ENCODE measurements around the gene PNPLA2.

The PNPLA2 gene

DNA sequence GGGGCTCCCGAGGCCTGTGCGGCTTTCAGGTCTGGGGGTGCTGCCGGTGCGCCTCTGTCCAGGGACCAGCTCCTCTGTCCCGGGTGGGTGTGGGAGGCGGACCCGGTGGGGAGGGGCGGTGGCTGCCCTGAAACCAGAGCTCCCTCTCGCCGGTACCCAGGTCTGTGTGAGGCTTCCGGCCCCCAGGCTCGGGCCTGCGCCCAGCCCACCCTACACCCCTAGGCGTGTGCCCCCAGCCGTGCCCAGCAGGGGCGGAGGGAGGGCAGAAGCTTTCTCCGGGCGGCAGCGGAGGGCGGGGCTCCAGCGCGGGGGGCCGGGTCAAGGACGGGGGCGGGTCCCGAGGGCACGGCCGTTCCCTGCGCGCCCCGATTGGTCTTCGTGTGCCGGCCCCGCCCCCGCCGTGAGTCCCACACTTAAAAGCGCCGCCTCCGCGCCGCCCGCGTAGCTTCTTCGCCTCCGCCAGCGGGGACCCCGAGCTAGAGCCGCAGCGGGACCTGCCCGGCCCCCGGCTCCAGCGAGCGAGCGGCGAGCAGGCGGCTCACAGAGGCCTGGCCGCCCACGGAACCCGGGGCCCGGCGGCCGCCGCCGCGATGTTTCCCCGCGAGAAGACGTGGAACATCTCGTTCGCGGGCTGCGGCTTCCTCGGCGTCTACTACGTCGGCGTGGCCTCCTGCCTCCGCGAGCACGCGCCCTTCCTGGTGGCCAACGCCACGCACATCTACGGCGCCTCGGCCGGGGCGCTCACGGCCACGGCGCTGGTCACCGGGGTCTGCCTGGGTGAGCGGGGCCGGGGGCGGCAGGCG lies 616 bp downstream of the PNPLA2 start:
- POLR2A ChIA-PET = interaction anchor here (0.6 to 5.3 kb wide), 14 partner anchors 9 to 244 kb away, joined by 3 to 40 read pairs (median 5); partner anchors contain the start of genes CD151, CRACR2B, GATD1 and RPLP2
- DNase-seq (ENCODE audit: extremely low spot score) = peak; percentile 89
- TF ChIP-seq HDGF (IDR thresholded peaks at IDR 0.05; ENCODE audit: borderline replicate concordance) = no peak
- TF ChIP-seq CTBP1 (IDR thresholded peaks at IDR 0.05; ENCODE audit: borderline replicate concordance) = no peak
- TF ChIP-seq FOXM1 (IDR thresholded peaks at IDR 0.05; ENCODE audit: borderline replicate concordance) = no peak
- CTCF ChIA-PET = interaction anchor here (0.6 to 1.3 kb wide), 2 partner anchors 30 to 314 kb away, joined by 3 read pairs; no protein-coding TSS in a partner anchor

- CTCF ChIA-PET = no interaction called here
- POLR2A ChIA-PET = interaction anchor here (1.0 to 5.3 kb wide), 7 partner anchors 11 to 244 kb away, joined by 3 to 40 read pairs (median 7); partner anchors contain the start of genes CD151, GATD1 and RPLP2
- no peak for TF ChIP-seq FOXA1 (IDR thresholded peaks at IDR 0.05)
- no peak for TF ChIP-seq ZNF384 (IDR thresholded peaks at IDR 0.05)
- TF ChIP-seq BHLHE40 (IDR thresholded peaks at IDR 0.05; ENCODE audit: borderline replicate concordance) = no peak
- TF ChIP-seq TARDBP (IDR thresholded peaks at IDR 0.05) = no peak
- no peak for TF ChIP-seq SP1 (IDR thresholded peaks at IDR 0.05)
- no peak for TF ChIP-seq ELF4 (IDR thresholded peaks at IDR 0.05)
- no peak for TF ChIP-seq FOXK2 (IDR thresholded peaks at IDR 0.05)
- no peak for TF ChIP-seq CTBP1 (IDR thresholded peaks at IDR 0.05; ENCODE audit: borderline replicate concordance)
- no peak for TF ChIP-seq FOXM1 (IDR thresholded peaks at IDR 0.05; ENCODE audit: borderline replicate concordance)
- TF ChIP-seq LEF1 (IDR thresholded peaks at IDR 0.05; ENCODE audit: borderline replicate concordance) = no peak
- TF ChIP-seq SUZ12 (IDR thresholded peaks at IDR 0.05) = no peak
- peak; percentile 61 for DNase-seq (ENCODE audit: extremely low spot score)
Measured at GRCh38 chr11:819943-820649, 1.4 kb downstream of the PNPLA2 start.

- TF ChIP-seq FOXM1 (IDR thresholded peaks at IDR 0.05; ENCODE audit: borderline replicate concordance) (no peak), NFRKB (IDR thresholded peaks at IDR 0.05) (no peak), ELF4 (IDR thresholded peaks at IDR 0.05) (no peak), ARNT (IDR thresholded peaks at IDR 0.05) (no peak), FOXA1 (IDR thresholded peaks at IDR 0.05) (no peak), FOXK2 (IDR thresholded peaks at IDR 0.05) (no peak), ZNF384 (IDR thresholded peaks at IDR 0.05) (no peak), TARDBP (IDR thresholded peaks at IDR 0.05) (no peak), BHLHE40 (IDR thresholded peaks at IDR 0.05; ENCODE audit: borderline replicate concordance) (no peak), L3MBTL2 (conservative IDR thresholded peaks at IDR 0.05) (no peak), LEF1 (IDR thresholded peaks at IDR 0.05; ENCODE audit: borderline replicate concordance) (no peak), SP1 (IDR thresholded peaks at IDR 0.05) (no peak), HDGF (IDR thresholded peaks at IDR 0.05; ENCODE audit: borderline replicate concordance) (no peak), CTBP1 (IDR thresholded peaks at IDR 0.05; ENCODE audit: borderline replicate concordance) (no peak), SUZ12 (IDR thresholded peaks at IDR 0.05) (no peak)
- TF ChIP-seq, protein P1, sequence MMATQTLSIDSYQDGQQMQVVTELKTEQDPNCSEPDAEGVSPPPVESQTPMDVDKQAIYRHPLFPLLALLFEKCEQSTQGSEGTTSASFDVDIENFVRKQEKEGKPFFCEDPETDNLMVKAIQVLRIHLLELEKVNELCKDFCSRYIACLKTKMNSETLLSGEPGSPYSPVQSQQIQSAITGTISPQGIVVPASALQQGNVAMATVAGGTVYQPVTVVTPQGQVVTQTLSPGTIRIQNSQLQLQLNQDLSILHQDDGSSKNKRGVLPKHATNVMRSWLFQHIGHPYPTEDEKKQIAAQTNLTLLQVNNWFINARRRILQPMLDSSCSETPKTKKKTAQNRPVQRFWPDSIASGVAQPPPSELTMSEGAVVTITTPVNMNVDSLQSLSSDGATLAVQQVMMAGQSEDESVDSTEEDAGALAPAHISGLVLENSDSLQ (IDR thresholded peaks at IDR 0.05) = no peak
- DNase-seq (ENCODE audit: extremely low spot score) = no peak
- ChIA-PET CTCF (no interaction called here), POLR2A (interaction anchor here (1.2 to 5.3 kb wide), 3 partner anchors 12 to 22 kb away, joined by 3 to 40 read pairs (median 39); partner anchors contain the start of genes CD151, POLR2L, RPLP2 and TSPAN4)
Measured at GRCh38 chr11:820655-821511, 2.2 kb downstream of the PNPLA2 start.

- ChIA-PET CTCF (no interaction called here), POLR2A (interaction anchor here (0.9 to 5.3 kb wide), 4 partner anchors 11 to 21 kb away, joined by 3 to 39 read pairs (median 4); partner anchors contain the start of genes CD151, POLR2L, RPLP2 and TSPAN4)
- TF ChIP-seq ZNF384 (IDR thresholded peaks at IDR 0.05) (no peak), ELF4 (IDR thresholded peaks at IDR 0.05) (no peak), BHLHE40 (IDR thresholded peaks at IDR 0.05; ENCODE audit: borderline replicate concordance) (no peak), ARNT (IDR thresholded peaks at IDR 0.05) (no peak), LEF1 (IDR thresholded peaks at IDR 0.05; ENCODE audit: borderline replicate concordance) (no peak)
- no peak for DNase-seq (ENCODE audit: extremely low spot score)
Measured at GRCh38 chr11:821512-822371, 3.0 kb downstream of the PNPLA2 start.

- POLR2A ChIA-PET = interaction anchor here (1.8 kb wide), 1 partner anchor 10 kb away, joined by 4 read pairs; no protein-coding TSS in a partner anchor
- CTCF ChIA-PET = no interaction called here
Measured at GRCh38 chr11:823441-824291, 5.0 kb downstream of the PNPLA2 start.

More at GRCh38 chr11:823441-824291, 5.0 kb downstream of the PNPLA2 start:
- TF ChIP-seq SUZ12 (IDR thresholded peaks at IDR 0.05) (no peak), HDGF (IDR thresholded peaks at IDR 0.05; ENCODE audit: borderline replicate concordance) (no peak), BHLHE40 (IDR thresholded peaks at IDR 0.05; ENCODE audit: borderline replicate concordance) (no peak), L3MBTL2 (conservative IDR thresholded peaks at IDR 0.05) (no peak), FOXK2 (IDR thresholded peaks at IDR 0.05) (no peak), LEF1 (IDR thresholded peaks at IDR 0.05; ENCODE audit: borderline replicate concordance) (no peak), CTBP1 (IDR thresholded peaks at IDR 0.05; ENCODE audit: borderline replicate concordance) (no peak), FOXA1 (IDR thresholded peaks at IDR 0.05) (no peak), ARNT (IDR thresholded peaks at IDR 0.05) (no peak), NFRKB (IDR thresholded peaks at IDR 0.05) (no peak)
- TF ChIP-seq, protein P1 (IDR thresholded peaks at IDR 0.05) = no peak
- no peak for DNase-seq (ENCODE audit: extremely low spot score)
